ENCODE data around the gene CNTN1. TPM values are rescaled to one million over a fixed set of nuclear protein-coding genes. Genes with fewer than 3 reads are reported as not detected.

Gene CNTN1
- polyA plus RNA-seq, 1 donor (not counting 4 experiments of a cell fraction or from before 2014, with no cell fraction given) = 19.0 TPM

DNA sequence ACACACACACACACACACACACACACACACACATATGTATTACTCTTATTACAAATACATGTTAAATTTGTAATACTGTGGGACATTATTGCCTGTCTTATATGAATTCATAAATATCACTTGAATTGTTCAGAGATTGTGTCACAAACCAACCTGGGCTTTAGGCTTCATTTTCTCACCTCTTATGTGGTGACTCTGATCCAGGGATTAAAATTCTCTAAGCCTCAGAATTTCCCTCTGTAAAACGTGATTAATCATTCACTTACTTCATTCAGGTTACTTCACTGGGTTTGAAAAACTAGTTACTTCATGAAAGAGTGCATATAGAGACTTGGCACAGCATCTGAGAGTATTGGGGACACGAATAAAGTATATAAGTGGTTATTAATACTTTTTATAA is 255.6 kb downstream of the CNTN1 start:
- dilution Hi-C loops (cut with MboI; ENCODE audit: extremely low pct_ligation_motif_present, low sequenced_read_pairs) = no loop called here
- TF ChIP-seq, protein P1, sequence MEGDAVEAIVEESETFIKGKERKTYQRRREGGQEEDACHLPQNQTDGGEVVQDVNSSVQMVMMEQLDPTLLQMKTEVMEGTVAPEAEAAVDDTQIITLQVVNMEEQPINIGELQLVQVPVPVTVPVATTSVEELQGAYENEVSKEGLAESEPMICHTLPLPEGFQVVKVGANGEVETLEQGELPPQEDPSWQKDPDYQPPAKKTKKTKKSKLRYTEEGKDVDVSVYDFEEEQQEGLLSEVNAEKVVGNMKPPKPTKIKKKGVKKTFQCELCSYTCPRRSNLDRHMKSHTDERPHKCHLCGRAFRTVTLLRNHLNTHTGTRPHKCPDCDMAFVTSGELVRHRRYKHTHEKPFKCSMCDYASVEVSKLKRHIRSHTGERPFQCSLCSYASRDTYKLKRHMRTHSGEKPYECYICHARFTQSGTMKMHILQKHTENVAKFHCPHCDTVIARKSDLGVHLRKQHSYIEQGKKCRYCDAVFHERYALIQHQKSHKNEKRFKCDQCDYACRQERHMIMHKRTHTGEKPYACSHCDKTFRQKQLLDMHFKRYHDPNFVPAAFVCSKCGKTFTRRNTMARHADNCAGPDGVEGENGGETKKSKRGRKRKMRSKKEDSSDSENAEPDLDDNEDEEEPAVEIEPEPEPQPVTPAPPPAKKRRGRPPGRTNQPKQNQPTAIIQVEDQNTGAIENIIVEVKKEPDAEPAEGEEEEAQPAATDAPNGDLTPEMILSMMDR (optimal IDR thresholded peaks at IDR 0.05 in 1 of 3, IDR thresholded peaks at IDR 0.05 in 1 of 3, conservative IDR thresholded peaks at IDR 0.05 in 1 of 3; ENCODE audit: extremely low read depth in 1 of 3, insufficient read depth in 2 of 3, low read length in 3 of 3) = no peak
- no peak for TF ChIP-seq EZH2 (IDR thresholded peaks at IDR 0.05; ENCODE audit: low read length)
- no peak overlapping the region for H3K4me2 ChIP-seq (ENCODE audit: control insufficient read depth, extremely low read depth, insufficient read depth, low read depth, low read length)
- H3K9ac ChIP-seq (ENCODE audit: control insufficient read depth, extremely low read depth, insufficient read depth, low read length) = no peak overlapping the region
- no peaks in the 10 kb centered on the region for H3K4me1 ChIP-seq (ENCODE audit: control insufficient read depth, extremely low read depth, insufficient read depth, low read length)
- DNase-seq (ENCODE audit: low read depth, low spot score) (no peak), FAIRE-seq (no peak)
- H3K9me1 ChIP-seq (ENCODE audit: control insufficient read depth, extremely low read depth, insufficient read depth, low read length) = no peaks in the 10 kb centered on the region
- H4K20me1 ChIP-seq (ENCODE audit: control insufficient read depth, extremely low read depth, insufficient read depth, low read length) = no peaks in the 10 kb centered on the region
- no peak overlapping the region for H3K4me3 ChIP-seq (ENCODE audit: control insufficient read depth in 2 of 3, extremely low read depth in 1 of 3, insufficient read depth in 2 of 3, low read depth in 1 of 3, low read length in 3 of 3)
- H3K36me3 ChIP-seq (ENCODE audit: control insufficient read depth in 2 of 2, extremely low read depth in 1 of 2, insufficient read depth in 2 of 2, low read length in 2 of 2) = no peaks in the 10 kb centered on the region
- H3K9me3 ChIP-seq (ENCODE audit: control insufficient read depth, low read depth, low read length) = no peaks in the 10 kb centered on the region
- H3K27ac ChIP-seq (ENCODE audit: control insufficient read depth, insufficient read depth, low read length) = no peak overlapping the region
- no peaks in the 10 kb centered on the region for H3K79me2 ChIP-seq (ENCODE audit: control insufficient read depth, insufficient read depth, low read length)
- H3K27me3 ChIP-seq (ENCODE audit: control insufficient read depth, extremely low read depth, insufficient read depth, low read length) = no peaks in the 10 kb centered on the region
- H2AFZ ChIP-seq (ENCODE audit: control insufficient read depth, low read length) = no peak overlapping the region

DNA sequence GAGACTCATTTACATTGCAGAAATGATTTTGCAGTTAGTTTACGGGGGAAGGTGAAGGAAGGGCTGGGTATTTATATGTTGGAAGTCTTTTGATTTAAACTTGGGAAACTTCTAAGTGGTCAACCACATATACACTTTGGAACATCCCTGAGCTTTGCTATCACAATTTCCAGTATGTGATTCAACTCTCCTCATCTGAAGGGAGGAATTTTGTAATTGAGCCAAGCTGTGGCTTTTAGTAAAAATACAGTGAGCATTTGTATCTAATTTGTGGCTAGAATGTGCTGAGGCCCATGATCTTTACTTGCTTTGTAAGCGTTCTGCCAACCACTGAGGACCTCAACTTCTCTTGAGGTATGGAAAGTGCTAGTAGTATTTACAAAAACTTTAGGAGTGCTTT is 260.8 kb downstream of the CNTN1 start:
- Histone ChIP-seq H3K9me1 (ENCODE audit: control insufficient read depth, extremely low read depth, insufficient read depth, low read length) (no peaks in the 10 kb centered on the region), H4K20me1 (ENCODE audit: control insufficient read depth, extremely low read depth, insufficient read depth, low read length) (no peaks in the 10 kb centered on the region), H3K9ac (ENCODE audit: control insufficient read depth, extremely low read depth, insufficient read depth, low read length) (no peak overlapping the region), H3K27me3 (ENCODE audit: control insufficient read depth, extremely low read depth, insufficient read depth, low read length) (no peaks in the 10 kb centered on the region), H3K36me3 (ENCODE audit: control insufficient read depth in 2 of 2, extremely low read depth in 1 of 2, insufficient read depth in 2 of 2, low read length in 2 of 2) (no peaks in the 10 kb centered on the region), H3K9me3 (ENCODE audit: control insufficient read depth, low read depth, low read length) (no peaks in the 10 kb centered on the region), H3K79me2 (ENCODE audit: control insufficient read depth, insufficient read depth, low read length) (no peaks in the 10 kb centered on the region), H2AFZ (ENCODE audit: control insufficient read depth, low read length) (no peak overlapping the region), H3K4me3 (ENCODE audit: control insufficient read depth in 2 of 3, extremely low read depth in 1 of 3, insufficient read depth in 2 of 3, low read depth in 1 of 3, low read length in 3 of 3) (no peak overlapping the region), H3K4me1 (ENCODE audit: control insufficient read depth, extremely low read depth, insufficient read depth, low read length) (no peaks in the 10 kb centered on the region), H3K4me2 (ENCODE audit: control insufficient read depth, extremely low read depth, insufficient read depth, low read depth, low read length) (no peak overlapping the region), H3K27ac (ENCODE audit: control insufficient read depth, insufficient read depth, low read length) (no peak overlapping the region)
- DNase-seq (ENCODE audit: low read depth, low spot score) = no peak
- dilution Hi-C loops (cut with MboI; ENCODE audit: extremely low pct_ligation_motif_present, low sequenced_read_pairs) = no loop called here
- no peak for FAIRE-seq
- TF ChIP-seq EZH2 (IDR thresholded peaks at IDR 0.05; ENCODE audit: low read length) = no peak
- TF ChIP-seq, protein P1 (optimal IDR thresholded peaks at IDR 0.05 in 1 of 3, IDR thresholded peaks at IDR 0.05 in 1 of 3, conservative IDR thresholded peaks at IDR 0.05 in 1 of 3; ENCODE audit: extremely low read depth in 1 of 3, insufficient read depth in 2 of 3, low read length in 3 of 3) = no peak

Measured in keratinocyte (primary cell).